Inferior parietal cortex (tissue), 1 donor: ENCODE results near the gene PAPPA2.
"Not testable (repeated sequence)": the region's sequence is repeated elsewhere in the genome, so short reads cannot be mapped to it uniquely, and the experiment has no call there.

ENCODE experiments used
- DNase-seq: peaks from one replicate; pipeline ENCODE4 v3.0.0-alpha.2; 2016; ENCODE audit errors: extremely low spot score

Gene PAPPA2, protein sequence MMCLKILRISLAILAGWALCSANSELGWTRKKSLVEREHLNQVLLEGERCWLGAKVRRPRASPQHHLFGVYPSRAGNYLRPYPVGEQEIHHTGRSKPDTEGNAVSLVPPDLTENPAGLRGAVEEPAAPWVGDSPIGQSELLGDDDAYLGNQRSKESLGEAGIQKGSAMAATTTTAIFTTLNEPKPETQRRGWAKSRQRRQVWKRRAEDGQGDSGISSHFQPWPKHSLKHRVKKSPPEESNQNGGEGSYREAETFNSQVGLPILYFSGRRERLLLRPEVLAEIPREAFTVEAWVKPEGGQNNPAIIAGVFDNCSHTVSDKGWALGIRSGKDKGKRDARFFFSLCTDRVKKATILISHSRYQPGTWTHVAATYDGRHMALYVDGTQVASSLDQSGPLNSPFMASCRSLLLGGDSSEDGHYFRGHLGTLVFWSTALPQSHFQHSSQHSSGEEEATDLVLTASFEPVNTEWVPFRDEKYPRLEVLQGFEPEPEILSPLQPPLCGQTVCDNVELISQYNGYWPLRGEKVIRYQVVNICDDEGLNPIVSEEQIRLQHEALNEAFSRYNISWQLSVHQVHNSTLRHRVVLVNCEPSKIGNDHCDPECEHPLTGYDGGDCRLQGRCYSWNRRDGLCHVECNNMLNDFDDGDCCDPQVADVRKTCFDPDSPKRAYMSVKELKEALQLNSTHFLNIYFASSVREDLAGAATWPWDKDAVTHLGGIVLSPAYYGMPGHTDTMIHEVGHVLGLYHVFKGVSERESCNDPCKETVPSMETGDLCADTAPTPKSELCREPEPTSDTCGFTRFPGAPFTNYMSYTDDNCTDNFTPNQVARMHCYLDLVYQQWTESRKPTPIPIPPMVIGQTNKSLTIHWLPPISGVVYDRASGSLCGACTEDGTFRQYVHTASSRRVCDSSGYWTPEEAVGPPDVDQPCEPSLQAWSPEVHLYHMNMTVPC (N-terminal part only)

DNA sequence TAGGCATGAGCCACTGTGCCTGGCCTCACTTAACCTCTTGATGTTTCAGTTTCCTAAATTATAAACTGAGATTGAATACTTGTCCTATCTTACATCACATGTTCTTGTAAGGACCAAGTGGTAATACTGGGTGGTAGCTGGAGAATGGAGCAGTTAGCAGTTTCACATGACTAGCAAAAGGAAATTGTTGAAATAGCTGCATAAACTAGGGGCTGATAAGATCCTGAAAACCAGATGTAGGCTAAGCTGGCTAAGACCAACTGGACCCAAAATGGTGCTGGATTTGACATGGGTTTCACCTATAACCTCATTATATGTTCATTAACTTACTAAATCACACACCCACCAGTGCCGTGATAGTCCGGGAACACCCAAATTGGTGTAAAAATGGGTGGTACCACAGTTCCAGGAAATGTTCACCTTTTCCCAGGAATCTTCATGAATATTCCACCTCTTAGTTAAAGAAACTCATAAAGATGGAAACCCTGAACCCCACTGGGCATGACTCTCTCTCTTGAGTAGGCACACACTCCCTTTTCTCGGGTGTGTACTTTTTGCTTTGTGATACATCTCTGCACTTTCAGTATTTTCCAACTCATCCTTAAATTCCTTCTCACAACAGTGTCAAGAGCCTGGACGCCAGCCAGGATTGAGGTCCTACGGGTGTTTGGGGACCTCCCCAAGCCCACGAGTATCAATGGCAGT is at the start of gene PAPPA2:
Gene PAPPA2 (plus strand): TSS at position 502 of the 705 bp plus-strand sequence. CDS start 93,148 bp downstream, outside the sequence.
- DNase-seq: no peak

DNA sequence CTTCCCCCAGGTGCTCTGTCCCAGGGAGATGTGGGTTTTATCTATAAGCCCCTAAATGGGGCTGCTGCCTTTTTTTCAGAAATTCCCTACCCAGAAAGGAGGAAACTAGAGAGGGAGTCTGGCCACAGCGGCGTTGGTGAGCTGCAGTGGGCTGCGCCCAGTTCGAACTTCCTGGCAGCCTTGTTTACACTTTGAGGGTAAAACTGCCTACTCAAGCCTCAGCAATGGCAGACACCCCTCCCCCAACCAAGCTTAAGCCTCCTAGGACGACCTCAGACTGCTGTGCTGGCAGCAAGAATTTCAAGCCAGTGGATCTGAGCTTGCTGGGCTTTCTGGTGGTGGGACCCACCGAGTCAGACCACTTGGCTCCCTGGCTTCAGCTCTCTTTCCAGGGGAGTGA is 46.2 kb upstream of the PAPPA2 start:
- DNase-seq: no peak

DNA sequence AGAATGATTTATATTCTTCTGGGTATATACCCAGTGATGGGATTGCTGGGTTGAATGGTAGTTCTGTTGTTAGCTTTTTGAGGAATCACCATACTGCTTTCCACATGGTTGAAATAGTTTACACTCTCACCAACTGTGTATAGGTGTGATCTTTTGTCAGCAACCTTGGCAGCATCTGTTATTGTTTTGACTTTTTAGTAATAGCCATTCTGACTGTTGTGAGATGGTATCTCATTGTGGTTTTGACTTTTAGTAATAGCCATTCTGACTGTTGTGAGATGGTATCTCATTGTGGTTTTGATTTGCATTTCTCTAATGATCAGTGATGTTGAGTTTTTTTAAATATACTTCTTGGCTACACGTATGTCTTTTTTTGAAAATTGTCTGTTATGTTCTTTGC is 43.4 kb upstream of the PAPPA2 start:
- not testable (repeated sequence) for DNase-seq

DNA sequence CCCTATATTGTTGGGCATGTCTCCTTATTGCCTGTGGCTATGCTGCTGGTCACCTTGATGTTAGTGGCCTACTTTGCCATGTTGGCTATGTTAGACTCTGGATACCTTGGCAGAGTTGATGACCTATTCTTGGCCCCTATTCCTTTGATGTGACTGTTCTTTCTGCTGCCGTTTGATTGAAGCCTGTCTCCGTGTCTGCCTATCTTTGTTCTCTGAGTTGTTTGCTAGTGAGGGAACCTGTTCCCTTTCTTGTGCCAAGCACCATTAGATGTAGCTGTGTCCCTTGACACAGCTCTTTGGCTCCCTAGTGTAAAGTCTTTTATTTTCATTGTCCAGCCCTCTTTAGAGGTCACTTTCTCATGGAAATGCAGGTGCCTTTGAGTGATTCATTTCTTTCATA is 28.7 kb upstream of the PAPPA2 start:
- DNase-seq: no peak

DNA sequence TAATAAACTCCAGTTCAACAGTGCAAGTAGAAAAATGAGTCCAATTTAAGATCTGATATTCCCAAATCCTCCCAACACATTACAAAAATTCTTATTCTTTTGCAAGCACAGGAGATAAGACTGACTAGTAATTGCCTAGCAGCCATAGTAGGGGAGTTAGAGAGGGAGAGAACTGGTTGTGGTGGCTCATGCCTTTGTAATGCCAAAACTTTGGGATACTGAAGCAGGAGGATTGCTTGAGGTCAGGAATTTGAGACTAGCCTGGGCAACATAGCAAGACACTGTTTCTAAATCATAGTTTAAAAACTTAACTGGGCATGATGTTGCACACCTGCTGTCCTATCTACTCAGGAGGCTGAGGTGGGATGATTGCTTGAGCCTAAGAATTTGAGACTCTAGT is 26.7 kb upstream of the PAPPA2 start:
- DNase-seq: no peak

DNA sequence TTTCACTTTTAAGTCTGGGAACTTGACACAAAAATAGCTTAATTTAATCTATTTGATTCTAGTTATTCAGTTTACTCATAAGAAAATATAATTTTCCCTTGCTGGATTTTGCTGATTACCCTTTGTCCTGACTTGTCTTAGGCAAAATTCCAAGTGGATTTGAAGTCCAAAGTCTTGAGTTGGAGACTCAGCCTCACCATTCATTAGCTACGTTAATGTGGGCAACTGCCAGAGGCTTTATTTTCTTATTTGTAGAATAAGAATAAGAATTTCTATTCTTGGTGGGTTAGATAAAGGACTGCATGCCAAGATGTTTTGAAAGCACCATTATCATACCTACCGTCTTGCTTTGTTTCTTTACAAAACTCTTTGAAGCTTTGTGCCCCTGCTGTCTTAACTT is 22.8 kb upstream of the PAPPA2 start:
- DNase-seq: no peak

DNA sequence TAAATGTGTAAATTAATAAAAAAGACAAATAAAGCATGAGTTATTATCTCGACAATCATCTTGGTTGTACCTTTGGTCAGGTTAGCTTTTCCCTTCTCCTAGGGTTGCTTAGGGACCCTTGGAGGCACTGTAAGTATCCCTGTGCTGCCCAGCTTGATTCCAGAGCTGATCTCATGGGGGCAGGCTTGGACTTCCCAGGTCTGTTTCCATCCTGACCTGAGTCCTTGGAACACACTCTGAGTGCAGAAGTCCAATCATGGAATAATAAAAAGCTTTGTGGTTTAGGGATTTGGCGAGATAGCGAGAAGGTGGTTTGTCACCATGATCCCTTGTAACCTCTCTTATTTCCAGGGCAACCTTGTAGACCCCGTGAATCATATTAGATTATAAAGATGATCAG is 18.7 kb upstream of the PAPPA2 start:
- DNase-seq: no peak

DNA sequence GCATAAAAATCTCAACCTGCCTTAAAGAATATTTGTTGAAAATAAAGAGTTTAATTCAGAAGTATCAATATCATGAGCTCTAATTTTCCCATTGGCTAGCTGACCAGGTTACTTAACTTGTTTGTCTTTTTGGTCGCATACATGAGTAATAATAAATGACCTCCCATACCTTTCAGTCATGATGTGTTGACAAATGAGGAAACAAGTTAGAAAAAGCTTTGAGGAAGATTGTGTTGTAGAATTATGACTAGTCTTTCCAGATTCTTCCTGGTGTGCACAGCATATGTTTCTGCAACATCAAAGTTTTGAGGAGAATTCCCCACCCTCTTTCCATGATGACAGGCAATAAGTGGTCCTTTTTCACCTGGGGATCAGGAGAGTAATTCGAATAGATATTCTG is 17.6 kb upstream of the PAPPA2 start:
- DNase-seq: no peak

DNA sequence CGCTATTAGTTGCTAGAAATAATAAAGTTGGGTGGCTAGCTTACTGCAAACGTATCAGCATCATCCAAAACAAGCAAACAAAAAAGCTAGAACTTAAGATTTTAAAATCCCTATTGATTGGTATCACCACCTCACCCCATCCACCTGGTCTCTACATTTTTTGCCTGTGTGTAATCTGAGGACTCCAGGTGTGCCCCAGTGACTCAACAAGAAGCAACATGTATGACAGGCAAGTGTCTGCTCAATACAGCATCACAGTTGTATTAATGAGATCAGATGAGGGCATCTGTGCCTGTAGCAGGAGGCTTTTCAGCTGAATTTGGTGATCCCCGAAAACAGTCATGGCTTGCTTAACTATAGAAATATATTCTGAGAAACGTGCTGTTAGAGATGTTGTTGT is 14.6 kb upstream of the PAPPA2 start:
- no peak for DNase-seq

DNA sequence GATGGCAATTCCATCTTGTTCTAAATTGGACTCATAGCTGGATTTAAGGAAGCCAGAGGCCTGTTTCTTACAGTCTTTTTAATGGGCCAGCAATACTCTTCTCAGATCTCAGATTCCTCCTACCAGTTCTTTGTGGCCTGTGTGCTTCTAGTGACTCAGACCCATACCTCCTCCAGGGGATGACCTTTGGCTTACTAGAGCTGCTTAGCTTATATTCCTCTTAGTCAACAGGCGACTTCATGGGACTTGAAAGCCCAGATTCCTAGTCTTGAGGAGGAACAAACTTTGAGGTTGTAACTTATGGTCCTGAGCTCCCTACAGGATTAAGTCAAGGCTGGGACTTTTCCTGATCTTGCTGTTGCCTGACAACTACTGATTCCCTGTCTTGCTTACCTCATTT is 12.4 kb upstream of the PAPPA2 start:
- DNase-seq: no peak

DNA sequence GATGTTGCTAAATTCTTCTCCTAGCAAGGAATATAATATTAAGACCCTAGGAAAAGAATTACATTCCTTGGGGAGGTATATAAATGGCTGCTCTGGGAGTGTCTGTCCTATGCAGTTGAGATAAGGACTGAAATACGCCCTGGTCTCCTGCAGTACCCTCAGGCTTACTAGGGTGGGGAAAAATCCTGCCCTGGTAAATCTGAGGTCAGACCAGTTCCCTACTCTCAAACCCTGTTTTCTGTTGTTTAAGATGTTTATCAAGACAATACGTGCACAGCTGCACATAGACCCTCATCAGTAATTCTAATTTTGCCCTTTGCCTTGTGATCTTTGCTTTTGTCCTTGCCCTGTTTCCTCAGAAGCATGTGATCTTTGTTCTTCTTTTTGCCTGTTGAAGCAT is 11.2 kb upstream of the PAPPA2 start:
- not testable (repeated sequence) for DNase-seq

DNA sequence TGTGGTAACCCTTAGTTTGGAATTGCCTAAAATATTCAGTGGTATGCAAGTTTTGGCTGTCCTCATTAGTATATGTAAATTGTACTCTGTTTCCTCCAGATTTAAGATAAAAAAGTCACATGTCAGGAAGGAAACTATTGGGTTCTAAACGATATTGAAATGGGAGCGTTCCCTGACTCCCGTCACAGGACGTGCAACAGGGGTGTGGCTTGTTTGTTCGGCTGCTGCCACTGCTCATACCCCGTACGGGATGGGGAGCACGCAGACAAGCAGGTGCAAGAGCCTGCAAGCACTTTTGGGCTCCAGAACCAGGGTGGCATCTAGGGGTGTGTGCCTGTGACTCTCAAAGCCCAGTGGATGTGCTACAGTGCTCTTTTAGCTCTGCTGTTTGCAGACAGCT is 6.2 kb upstream of the PAPPA2 start:
- no peak for DNase-seq

DNA sequence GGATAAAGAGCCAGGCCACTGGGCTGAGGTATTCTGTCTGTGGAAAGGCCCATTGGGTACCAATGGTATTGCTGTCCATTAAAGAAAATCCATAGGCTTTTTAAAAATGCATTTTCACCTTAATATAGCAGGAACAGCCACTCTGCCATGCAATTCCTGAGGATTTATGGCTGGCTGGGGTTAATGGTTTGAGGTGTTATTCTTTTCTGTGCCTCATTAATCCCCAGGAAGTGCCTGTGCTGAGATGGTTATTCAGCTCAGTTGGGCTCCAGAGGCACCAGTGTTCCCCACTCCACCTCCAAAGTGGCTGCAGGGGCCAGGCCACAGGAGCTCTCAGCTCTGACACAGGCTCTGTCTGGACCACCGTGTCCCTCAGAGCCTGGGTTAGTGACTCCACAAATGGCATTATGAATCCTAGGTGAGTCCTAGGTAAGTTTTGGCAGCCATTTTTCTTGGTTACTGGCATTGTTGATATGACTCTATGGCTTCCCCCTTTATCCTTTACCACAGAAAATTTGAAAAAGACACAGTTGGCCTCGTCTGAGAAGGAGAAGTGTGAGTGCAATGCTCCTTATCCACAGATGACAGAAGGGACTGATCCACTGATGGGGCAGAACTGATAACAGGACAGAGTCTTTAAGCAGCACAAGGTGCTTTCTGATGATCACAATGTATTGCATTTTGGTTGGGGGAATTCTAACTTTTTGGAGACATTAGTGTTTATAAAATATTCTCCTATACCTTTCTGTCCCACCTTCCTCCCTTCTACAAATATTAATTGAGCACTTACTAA is 2.2 kb upstream of the PAPPA2 start:
- no peak for DNase-seq

DNA sequence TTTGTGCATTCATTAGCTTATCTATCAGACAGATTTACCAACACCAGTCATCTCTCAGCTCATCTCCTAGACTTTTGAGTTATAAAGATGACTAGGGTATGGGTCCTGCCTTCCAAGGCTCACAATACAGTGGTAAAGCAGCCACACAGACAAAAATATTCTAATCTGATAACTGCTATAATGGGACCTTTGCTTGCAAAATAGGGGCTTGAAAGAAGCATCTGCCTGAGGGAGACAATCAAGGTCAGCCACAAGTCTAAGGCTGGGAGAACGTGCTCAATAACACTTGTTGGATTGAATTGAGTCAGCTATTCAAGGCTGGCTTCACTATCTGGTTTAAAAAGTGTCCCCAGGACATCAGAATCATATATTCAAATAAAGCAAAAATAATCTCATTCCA is 1.4 kb upstream of the PAPPA2 start:
- DNase-seq: no peak

DNA sequence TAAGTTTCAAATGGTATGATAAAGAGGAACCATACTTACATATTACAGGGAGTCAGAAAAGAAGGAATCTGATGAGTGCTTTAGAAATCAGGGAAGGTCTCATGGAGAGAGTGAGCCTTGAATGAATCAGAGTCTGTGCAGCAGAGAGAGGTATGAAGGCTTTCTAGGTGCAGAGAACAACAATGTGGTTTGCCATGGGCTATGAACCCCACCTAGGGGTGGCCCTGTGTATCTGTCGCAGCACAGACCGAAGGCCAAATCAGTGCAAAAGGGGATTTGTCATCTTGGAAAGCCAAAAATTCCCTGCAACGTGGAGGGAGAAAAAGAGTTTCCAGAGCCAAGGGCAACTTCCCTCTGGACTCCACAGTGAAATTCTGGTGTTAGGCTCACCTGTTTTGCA is 3.5 kb downstream of the PAPPA2 start:
- no peak for DNase-seq

DNA sequence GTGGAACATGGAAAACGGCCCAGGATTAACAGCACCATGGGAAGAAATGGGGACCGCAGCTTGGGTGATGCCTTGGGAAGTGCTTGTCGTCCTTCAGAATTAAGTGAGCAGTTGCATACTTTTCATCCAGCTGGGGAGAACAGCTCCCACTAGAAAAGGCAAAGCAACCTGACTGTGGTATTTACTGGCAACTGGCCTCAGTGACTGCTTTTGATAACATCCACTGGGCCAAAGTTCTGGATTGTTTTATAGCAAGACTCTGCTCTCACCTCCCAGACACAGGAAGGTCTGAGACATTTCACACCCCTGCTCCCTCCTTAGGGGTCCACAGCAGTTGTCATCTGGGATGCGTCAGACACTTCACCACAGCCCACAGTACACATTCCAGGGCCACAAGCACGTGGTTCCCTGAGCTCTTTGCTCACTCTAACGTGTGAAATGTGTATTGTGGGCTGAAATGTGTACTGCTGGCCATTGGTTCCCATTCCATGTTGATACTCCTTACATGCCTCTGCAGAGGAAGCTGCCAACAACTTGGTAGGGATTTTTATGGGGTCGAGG is 6.6 kb downstream of the PAPPA2 start:
- no peak for DNase-seq

DNA sequence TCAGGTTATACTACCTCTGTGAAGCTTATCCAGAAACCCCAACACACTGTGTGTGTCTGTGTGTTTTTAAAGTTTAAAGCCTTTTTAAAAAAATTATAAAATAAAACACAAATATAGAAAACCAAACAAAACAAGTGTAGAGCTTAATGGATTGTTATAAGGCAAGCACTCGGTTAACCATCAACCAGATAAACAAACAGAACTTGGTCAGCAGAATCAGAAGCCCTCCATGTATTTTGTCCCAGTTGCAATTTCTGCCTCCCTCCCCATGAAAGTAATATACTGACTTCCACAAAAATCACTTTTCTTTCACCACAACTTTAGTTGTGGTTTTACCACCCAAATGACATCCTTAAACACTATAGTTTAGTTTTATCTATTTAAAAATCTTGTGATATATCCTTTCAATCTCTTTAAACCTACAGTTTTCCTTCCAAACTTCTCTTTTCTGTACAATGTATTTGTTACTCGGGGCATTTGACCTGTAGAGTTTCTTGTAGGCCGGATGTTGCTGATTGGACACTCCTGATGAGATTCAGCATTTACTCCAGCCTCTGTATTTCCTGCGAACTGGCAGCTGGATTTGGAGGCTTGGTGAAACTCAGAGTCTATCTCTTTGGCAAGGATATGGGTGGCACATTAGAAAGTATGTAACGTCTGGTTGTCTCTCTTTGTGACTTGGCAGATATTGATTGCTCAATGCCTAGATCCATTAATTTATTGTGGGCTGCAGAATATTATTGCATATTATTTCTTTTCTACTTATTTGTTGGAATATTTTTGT is 8.6 kb downstream of the PAPPA2 start:
- no peak for DNase-seq

DNA sequence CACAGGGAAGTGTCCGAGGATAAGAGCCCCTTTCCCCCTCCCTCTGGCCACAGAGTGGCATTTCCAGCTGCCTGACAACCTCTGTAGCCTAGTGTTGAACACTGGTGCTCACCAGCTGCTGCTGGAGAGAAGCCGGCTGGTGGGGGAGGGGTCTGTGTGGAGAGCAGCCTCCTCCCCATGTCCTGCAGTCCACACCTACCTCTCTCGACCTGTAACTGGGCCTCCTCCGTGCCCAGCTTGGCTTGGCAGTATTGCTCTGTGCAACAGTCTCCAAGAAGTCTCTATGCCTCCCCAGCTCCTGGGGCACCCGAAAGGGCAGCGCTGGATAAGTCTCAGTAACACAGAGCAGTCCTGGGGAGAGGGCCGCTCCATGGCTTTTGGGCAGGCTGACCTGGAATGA is 17.0 kb downstream of the PAPPA2 start:
- no peak for DNase-seq

DNA sequence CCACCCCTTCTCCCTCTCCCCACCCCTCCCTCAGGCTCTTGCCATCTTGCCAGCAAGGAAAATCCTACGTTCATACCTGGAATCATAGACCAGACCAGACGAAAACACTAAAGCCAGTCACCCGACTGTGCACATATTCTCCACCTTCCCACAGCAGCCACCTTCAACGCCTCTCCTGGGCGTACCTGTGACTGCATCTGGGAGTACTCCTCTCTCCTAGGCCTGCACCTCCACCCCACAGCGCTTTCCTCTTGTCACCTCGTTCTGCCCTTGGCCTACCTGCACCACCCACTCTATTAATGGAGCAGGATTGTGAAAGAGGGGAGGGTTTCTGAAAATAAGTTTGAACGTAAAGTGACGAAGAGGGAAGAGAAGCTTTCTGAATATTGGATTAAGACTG is 17.8 kb downstream of the PAPPA2 start:
- DNase-seq: no peak

DNA sequence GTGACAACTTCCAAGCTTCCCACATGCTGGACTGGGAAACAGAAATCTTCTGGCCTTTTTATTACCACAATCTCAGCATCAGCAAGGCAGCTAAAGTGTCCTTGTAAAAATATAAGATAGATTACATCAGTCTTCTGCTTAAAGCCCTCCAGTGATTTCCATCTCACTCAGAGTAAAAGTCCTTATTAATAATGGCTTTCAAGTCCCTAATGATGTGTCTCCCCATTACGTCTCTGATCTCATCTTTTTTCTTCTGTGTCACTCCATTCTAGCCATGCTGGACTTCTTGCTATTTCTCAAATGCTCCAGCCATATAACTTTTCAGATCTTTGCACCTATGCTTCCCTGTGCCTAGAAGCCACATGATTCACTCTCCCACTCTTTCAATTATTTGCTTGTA is 22.1 kb downstream of the PAPPA2 start:
- DNase-seq: no peak
